Measurements from ENCODE around the gene CHCT1. TPM values are rescaled to one million over a fixed set of nuclear protein-coding genes. Genes with fewer than 3 reads are reported as not detected.

CHCT1 gene
- total and polyA plus RNA-seq, 2 of the 8 experiments (the other 6 are each of a cell fraction or from before 2014, with no cell fraction given) = 0.06 TPM; not detected in 1

DNA sequence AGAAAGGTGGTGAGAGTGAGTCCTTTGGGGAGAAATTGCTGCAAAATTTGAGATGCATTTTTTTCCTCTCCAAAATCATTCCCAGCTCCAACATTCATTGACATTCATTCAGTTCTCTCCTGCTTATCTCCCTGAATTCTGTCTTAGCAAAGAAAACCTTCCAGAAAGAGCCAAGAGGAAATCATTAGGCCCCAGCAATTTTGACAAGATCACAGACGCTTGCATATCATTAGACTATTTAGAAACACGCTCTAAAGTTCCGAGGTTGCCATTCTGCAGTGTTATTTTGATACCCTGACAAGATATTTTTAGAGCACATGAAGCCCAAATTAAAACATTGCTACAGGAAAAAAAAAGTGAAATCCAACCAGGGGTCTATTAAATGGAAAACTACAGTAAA is 9.6 kb upstream of the CHCT1 start:
- no peak overlapping the region for H3K18ac ChIP-seq (ENCODE audit: extremely low read depth, low read length)
- no peak overlapping the region for H3K4me2 ChIP-seq (ENCODE audit: insufficient read depth in 1 of 2, low read depth in 2 of 2, low read length in 2 of 2)
- no peak overlapping the region for H2BK120ac ChIP-seq (replicated peaks; ENCODE audit: low read depth, low read length)
- no peak overlapping the region for H2BK12ac ChIP-seq (ENCODE audit: low read depth, low read length)
- H4K8ac ChIP-seq (ENCODE audit: extremely low read depth, insufficient read depth, low read length) = no peak overlapping the region
- no peaks in the 10 kb centered on the region for H4K20me1 ChIP-seq (replicated peaks in 1 of 2; ENCODE audit: control insufficient read depth in 1 of 2, insufficient read depth in 2 of 2, low read length in 2 of 2)
- no peak overlapping the region for H3K14ac ChIP-seq (ENCODE audit: insufficient read length)
- no peak overlapping the region for H3K23ac ChIP-seq (ENCODE audit: insufficient read length)
- no peak overlapping the region for H3K27ac ChIP-seq (ENCODE audit: low read depth, low read length)
- H3K9me3 ChIP-seq (ENCODE audit: insufficient read depth in 2 of 2, low read depth in 1 of 2, low read length in 1 of 2) = peaks cover 0 to 5% of the 10 kb centered on the region in 2 experiments; a peak in 1 of 4 replicates
- H3K27me3 ChIP-seq (replicated peaks in 1 of 4; ENCODE audit: control insufficient read depth in 3 of 4, extremely low read depth in 1 of 4, insufficient read depth in 3 of 4, low read length in 3 of 4) = no peaks in the 10 kb centered on the region
- H4K5ac ChIP-seq (ENCODE audit: insufficient read length, low read depth, low read length) = no peak overlapping the region
- H3K9ac ChIP-seq (replicated peaks in 1 of 4; ENCODE audit: extremely low read depth in 1 of 4, low read depth in 3 of 4, low read length in 3 of 4) = no peak overlapping the region
- CTCF ChIA-PET (ENCODE audit: partially characterized antibody) = interaction anchor here (1.6 to 1.7 kb wide), 2 partner anchors 145 to 227 kb away, joined by 3 to 7 read pairs; no protein-coding TSS in a partner anchor
- H2AK5ac ChIP-seq (ENCODE audit: low read depth, low read length) = no peak overlapping the region
- no peak for FAIRE-seq
- 94% methylated on average over 3 of the region's 3 CpGs; no CpG with 5 or more reads in 1 of the 2 experiments for WGBS, 2 experiments (ENCODE audit: extremely low coverage in 1 of 2, insufficient coverage in 1 of 2, insufficient read length in 1 of 2, insufficient replicate concordance in 2 of 2, low coverage in 1 of 2, low lambda C conversion rate in 2 of 2, missing lambda C conversion rate in 1 of 2)
- POLR2A ChIA-PET (ENCODE audit: partially characterized antibody) = no interaction called here
- no peak overlapping the region for H3K56ac ChIP-seq (replicated peaks; ENCODE audit: insufficient read length, low read depth, low read length)
- no peak overlapping the region for H2BK15ac ChIP-seq (ENCODE audit: low read length)
- H4K91ac ChIP-seq (replicated peaks; ENCODE audit: insufficient read length, low read length) = no peak overlapping the region
- H3K79me1 ChIP-seq (ENCODE audit: low read depth, low read length) = no peaks in the 10 kb centered on the region
- no peaks in the 10 kb centered on the region for H3K36me3 ChIP-seq (ENCODE audit: control insufficient read depth in 2 of 4, insufficient read depth in 4 of 4, low read length in 3 of 4)
- H3K23me2 ChIP-seq (ENCODE audit: low read depth, low read length) = no peaks in the 10 kb centered on the region
- H2BK20ac ChIP-seq (ENCODE audit: low read length) = no peak overlapping the region
- H3K79me2 ChIP-seq (ENCODE audit: control insufficient read depth in 1 of 2, insufficient read depth in 2 of 2, low read length in 2 of 2) = no peaks in the 10 kb centered on the region
- no peak overlapping the region for H3K4me3 ChIP-seq (ENCODE audit: extremely low read depth in 1 of 4, insufficient read depth in 2 of 4, low read depth in 3 of 4, low read length in 4 of 4)
- no peak overlapping the region for H3K4ac ChIP-seq (replicated peaks; ENCODE audit: insufficient read length, low read depth, low read length)
- H3K4me1 ChIP-seq (replicated peaks in 1 of 4; ENCODE audit: control insufficient read depth in 3 of 4, insufficient read depth in 4 of 4, low read length in 3 of 4) = no peaks in the 10 kb centered on the region
- no peak overlapping the region for H2BK5ac ChIP-seq (ENCODE audit: low read depth, low read length)
- no peak overlapping the region for H2AFZ ChIP-seq (ENCODE audit: low read length)
- DNase-seq (ENCODE audit: low read depth in 1 of 2, low spot score in 2 of 2) = no peak
- no peak for TF ChIP-seq RNF2 (IDR thresholded peaks at IDR 0.05; ENCODE audit: borderline replicate concordance, low read depth, low read length, missing control alignments, poor library complexity, severe bottlenecking)
- no peak for TF ChIP-seq NRF1 (IDR thresholded peaks at IDR 0.05; ENCODE audit: low read depth, low read length)
- no peak for TF ChIP-seq POLR2A (IDR thresholded peaks at IDR 0.05; ENCODE audit: control extremely low read depth in 1 of 2, low read depth in 2 of 2, low read length in 2 of 2)
- TF ChIP-seq HDAC2 (IDR thresholded peaks at IDR 0.05; ENCODE audit: borderline replicate concordance in 1 of 2, low read depth in 2 of 2, low read length in 2 of 2) = no peak
- no peak for TF ChIP-seq SUZ12 (IDR thresholded peaks at IDR 0.05; ENCODE audit: low read length)
- no peak for TF ChIP-seq KDM4A (IDR thresholded peaks at IDR 0.05; ENCODE audit: low read depth, low read length, severe bottlenecking)
- no peak for TF ChIP-seq YY1 (IDR thresholded peaks at IDR 0.05; ENCODE audit: low read depth, low read length)
- TF ChIP-seq SP2 (IDR thresholded peaks at IDR 0.05; ENCODE audit: low read length) = no peak
- TF ChIP-seq JUN (IDR thresholded peaks at IDR 0.05; ENCODE audit: low read depth, low read length) = no peak
- no peak for TF ChIP-seq CHD2 (IDR thresholded peaks at IDR 0.05; ENCODE audit: low read length)
- no peak for TF ChIP-seq FOSL1 (IDR thresholded peaks at IDR 0.05; ENCODE audit: insufficient read depth, low read depth, low read length)
- no peak for TF ChIP-seq ASH2L (IDR thresholded peaks at IDR 0.05; ENCODE audit: low read length)
- TF ChIP-seq KDM5A (IDR thresholded peaks at IDR 0.05; ENCODE audit: low read length) = no peak

Measured in H1 (cell line).